NCI-H1092 treated with DMSO at 0.1 percent for 48 hours (cell line): ENCODE data around the gene BSN.
A peak's percentile ranks its signal among the peaks of the same experiment; 100 is the strongest.
"Not testable (repeated sequence)": the region's sequence is repeated elsewhere in the genome, so short reads cannot be mapped to it uniquely, and the experiment has no call there.

Source experiments
- DNase-seq: peaks from one replicate; lab custom pipeline; 2025; lab: John Stamatoyannopoulos, UW

The BSN gene

GRCh38 chr3:49535971-49536874 is 18.1 kb upstream of the BSN start:
- DNase-seq = no peak

- no peak for DNase-seq
These were observed 17.3 kb upstream of the BSN start for GRCh38 chr3:49536875-49537533.

GRCh38 chr3:49539659-49540560 is 14.4 kb upstream of the BSN start:
- DNase-seq = peak; percentile 86

GRCh38 chr3:49552087-49552486 is 2.2 kb upstream of the BSN start:
- DNase-seq = no peak

GRCh38 chr3:49553324-49553691 is 969 bp upstream of the BSN start:
- no peak for DNase-seq

- no peak for DNase-seq
These were observed 472 bp downstream of the BSN start for GRCh38 chr3:49554633-49555265.

GRCh38 chr3:49556500-49557275 is 2.4 kb downstream of the BSN start:
- DNase-seq = no peak

GRCh38 chr3:49563040-49563578 is 8.8 kb downstream of the BSN start:
- no peak for DNase-seq

- DNase-seq = no peak
These were observed 9.5 kb downstream of the BSN start for GRCh38 chr3:49563766-49564165.

- DNase-seq = no peak
These were observed 12.0 kb downstream of the BSN start for GRCh38 chr3:49566312-49566711.

- DNase-seq = no peak
These were observed 13.1 kb downstream of the BSN start for GRCh38 chr3:49567406-49567805.

- no peak for DNase-seq
These were observed 14.7 kb downstream of the BSN start for GRCh38 chr3:49568965-49569364.

- peak; percentile 30 for DNase-seq
These were observed 15.9 kb downstream of the BSN start for GRCh38 chr3:49570028-49570654.

GRCh38 chr3:49582177-49582576 is 27.9 kb downstream of the BSN start:
- DNase-seq = no peak

GRCh38 chr3:49585261-49585755 is 31.0 kb downstream of the BSN start:
- DNase-seq = not testable (repeated sequence)

- DNase-seq = no peak
These were observed 37.3 kb downstream of the BSN start for GRCh38 chr3:49591615-49592014.

GRCh38 chr3:49593041-49593440 is 38.8 kb downstream of the BSN start:
- no peak for DNase-seq

- DNase-seq = no peak
These were observed 46.5 kb downstream of the BSN start for GRCh38 chr3:49600781-49601180.

- no peak for DNase-seq
These were observed 47.2 kb downstream of the BSN start for GRCh38 chr3:49601358-49602048.
